Vagina (tissue), 2 donors: Measurements from ENCODE around the gene MPRIP.

Experiments used
- POLR2A ChIP-seq, 2 donors: fragments of 450-650 bp; IDR thresholded peaks; one replicate each; pipeline ENCODE4 v1.6.1; 2017; ENCODE audit warnings: antibody characterized with exemption in 2 of 2, mild to moderate bottlenecking in 2 of 2, moderate library complexity in 2 of 2
- TF ChIP-seq, protein P1 (sequence below), 3 experiments: fragments of 450-650 bp in 2 of 3; fragments of 200-600 bp in 1 of 3; sonication (generic) in 1 of 3; IDR thresholded peaks; one replicate each; pipeline ENCODE4 v1.5.1; 2017 to 2019; ENCODE audit warnings: antibody characterized with exemption in 3 of 3, mild to moderate bottlenecking in 2 of 3, moderate library complexity in 2 of 3

DNA sequence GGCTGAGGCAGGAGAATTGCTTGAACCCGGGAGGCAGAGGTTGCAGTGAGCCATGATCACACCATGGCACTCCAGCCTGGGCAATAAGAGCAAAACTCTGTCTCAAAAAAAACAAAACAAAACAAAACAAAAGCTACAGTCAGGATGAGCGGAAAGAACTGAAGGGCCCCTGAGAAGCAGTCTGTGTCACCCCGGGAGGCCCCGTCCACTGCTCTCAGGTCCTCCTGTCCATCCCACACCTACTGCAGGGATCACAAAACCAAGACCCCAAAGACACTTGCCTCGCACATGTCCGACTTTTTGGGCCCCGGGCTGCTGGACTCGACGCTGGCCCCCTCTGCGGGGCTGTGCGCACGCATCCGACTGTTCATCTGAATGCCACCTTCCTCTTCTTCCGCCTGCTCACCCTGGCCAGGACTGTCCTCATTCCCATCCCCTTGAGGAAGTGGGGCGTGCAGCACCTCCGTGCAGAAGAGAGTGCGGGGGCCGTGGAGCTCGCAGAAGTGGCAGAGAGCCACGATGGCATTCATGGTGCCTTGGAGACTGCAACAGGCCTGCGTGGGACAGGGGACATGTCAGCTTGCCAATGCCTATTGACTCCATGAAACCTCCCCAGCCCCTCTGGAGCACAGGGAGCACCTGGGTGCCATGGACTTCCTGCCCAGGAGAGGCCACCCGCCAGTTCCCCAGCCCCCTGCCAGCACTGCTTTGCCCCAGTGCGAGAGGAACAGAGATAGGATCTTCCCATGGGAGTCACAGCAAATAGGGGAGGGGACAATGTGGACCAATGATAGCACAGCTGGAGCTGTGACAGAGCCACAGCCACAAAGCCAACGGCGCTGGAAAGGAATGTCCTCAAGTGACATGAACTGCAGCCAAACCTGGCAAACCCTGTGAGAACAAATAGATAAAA is 185.6 kb downstream of the MPRIP start:
- TF ChIP-seq, protein P1, sequence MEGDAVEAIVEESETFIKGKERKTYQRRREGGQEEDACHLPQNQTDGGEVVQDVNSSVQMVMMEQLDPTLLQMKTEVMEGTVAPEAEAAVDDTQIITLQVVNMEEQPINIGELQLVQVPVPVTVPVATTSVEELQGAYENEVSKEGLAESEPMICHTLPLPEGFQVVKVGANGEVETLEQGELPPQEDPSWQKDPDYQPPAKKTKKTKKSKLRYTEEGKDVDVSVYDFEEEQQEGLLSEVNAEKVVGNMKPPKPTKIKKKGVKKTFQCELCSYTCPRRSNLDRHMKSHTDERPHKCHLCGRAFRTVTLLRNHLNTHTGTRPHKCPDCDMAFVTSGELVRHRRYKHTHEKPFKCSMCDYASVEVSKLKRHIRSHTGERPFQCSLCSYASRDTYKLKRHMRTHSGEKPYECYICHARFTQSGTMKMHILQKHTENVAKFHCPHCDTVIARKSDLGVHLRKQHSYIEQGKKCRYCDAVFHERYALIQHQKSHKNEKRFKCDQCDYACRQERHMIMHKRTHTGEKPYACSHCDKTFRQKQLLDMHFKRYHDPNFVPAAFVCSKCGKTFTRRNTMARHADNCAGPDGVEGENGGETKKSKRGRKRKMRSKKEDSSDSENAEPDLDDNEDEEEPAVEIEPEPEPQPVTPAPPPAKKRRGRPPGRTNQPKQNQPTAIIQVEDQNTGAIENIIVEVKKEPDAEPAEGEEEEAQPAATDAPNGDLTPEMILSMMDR (IDR thresholded peaks at IDR 0.05) = no peak
- no peak for TF ChIP-seq POLR2A (IDR thresholded peaks at IDR 0.05)
